Adrenal gland (tissue), 5 donors: ENCODE measurements around the gene CHRD.

Source experiments
- CTCF ChIP-seq, 6 experiments: fragments of 450-650 bp in 4 of 6; fragments of 200-600 bp in 2 of 6; sonication (generic) in 1 of 6; IDR thresholded peaks; 1 replicate in 5 of 6; 2 replicates in 1 of 6; pipeline versions ENCODE4 v1.5.1 to v1.8.0; 2016 to 2021; ENCODE audit warnings: antibody characterized with exemption in 6 of 6, mild to moderate bottlenecking in 2 of 6, moderate library complexity in 1 of 6
- POLR2A ChIP-seq, 2 donors: fragments of 450-650 bp; IDR thresholded peaks; one replicate each; pipeline ENCODE4 v1.6.1; 2017; ENCODE audit warnings: antibody characterized with exemption in 2 of 2, mild to moderate bottlenecking in 2 of 2, moderate library complexity in 1 of 2
- donor health status: DM: no; HTN: no; CAD: no.

- TF ChIP-seq CTCF (IDR thresholded peaks at IDR 0.05) (no peak), POLR2A (IDR thresholded peaks at IDR 0.05) (no peak)
These were observed 22.4 kb upstream of the CHRD start for GRCh38 chr3:184357248-184358123.
